Astrocyte (in vitro differentiated cells and primary cell): ENCODE results near the gene CYP4X1. TPM values are rescaled to one million over a fixed set of nuclear protein-coding genes. Genes with fewer than 3 reads are reported as not detected.
"Not testable (repeated sequence)": the region's sequence is repeated elsewhere in the genome, so short reads cannot be mapped to it uniquely, and the experiment has no call there.

Experiments used
- DNase-seq: peaks from one replicate; pipeline ENCODE4 v3.0.0-alpha.2; 2010; ENCODE audit warnings: low read depth
- FAIRE-seq: peaks from 2 replicates; lab custom pipeline; 2011; peaks lifted over from hg19 to GRCh38; lab: Jason Lieb, UNC
- H2AFZ ChIP-seq: 2 replicates; pipeline ENCODE4 v1.6.0; 2012; ENCODE audit warnings: low read depth, low read length, inconsistent platforms
- H3K27ac ChIP-seq: 2 replicates; pipeline ENCODE4 v1.5.1; 2011; ENCODE audit warnings: low read depth, low read length, inconsistent platforms
- H3K27me3 ChIP-seq: 2 replicates; pipeline ENCODE4 v1.6.0; 2011; ENCODE audit warnings: low read length, inconsistent platforms; ENCODE audit not compliant: insufficient read depth
- H3K36me3 ChIP-seq: 2 replicates; pipeline ENCODE4 v1.5.1; 2011; ENCODE audit warnings: low read length, inconsistent platforms; ENCODE audit not compliant: insufficient read depth
- H3K4me1 ChIP-seq: 2 replicates; pipeline ENCODE4 v1.5.1; 2011; ENCODE audit warnings: low read length, inconsistent platforms; ENCODE audit not compliant: insufficient read depth
- H3K4me2 ChIP-seq: 2 replicates; pipeline ENCODE4 v1.6.0; 2012; ENCODE audit warnings: low read length, inconsistent platforms
- H3K4me3 ChIP-seq: 2 replicates; pipeline ENCODE4 v1.5.1; 2011; ENCODE audit warnings: low read depth, mild to moderate bottlenecking, low read length, inconsistent platforms; ENCODE audit not compliant: insufficient read depth
- H3K79me2 ChIP-seq: 2 replicates; pipeline ENCODE4 v1.6.0; 2012; ENCODE audit warnings: mild to moderate bottlenecking, low read length, inconsistent platforms; ENCODE audit not compliant: insufficient read depth
- H3K9ac ChIP-seq: 2 replicates; pipeline ENCODE4 v1.6.0; 2012; ENCODE audit warnings: mild to moderate bottlenecking, low read length, inconsistent platforms
- H3K9me3 ChIP-seq: 2 replicates; pipeline ENCODE4 v1.5.1; 2012; ENCODE audit warnings: low read depth, mild to moderate bottlenecking, low read length, inconsistent platforms; ENCODE audit not compliant: insufficient read depth
- H4K20me1 ChIP-seq: 2 replicates; pipeline ENCODE4 v1.6.0; 2012; ENCODE audit warnings: low read length, inconsistent platforms; ENCODE audit not compliant: insufficient read depth
- H3K27ac Mint-ChIP-seq: one replicate; pipeline ENCODE4 v1.8.0; 2021; ENCODE audit warnings: mild to moderate bottlenecking, mixed read lengths; ENCODE audit not compliant: unreplicated experiment
- H3K27me3 Mint-ChIP-seq: one replicate; pipeline ENCODE4 v1.8.0; 2021; ENCODE audit warnings: low read depth, mixed read lengths; ENCODE audit not compliant: unreplicated experiment
- H3K36me3 Mint-ChIP-seq: one replicate; pipeline ENCODE4 v1.8.0; 2021; ENCODE audit warnings: low read depth, mixed read lengths; ENCODE audit not compliant: unreplicated experiment
- H3K4me1 Mint-ChIP-seq: one replicate; pipeline ENCODE4 v1.8.0; 2021; ENCODE audit warnings: low read depth, mixed read lengths; ENCODE audit not compliant: unreplicated experiment
- H3K4me3 Mint-ChIP-seq: one replicate; pipeline ENCODE4 v1.8.0; 2021; ENCODE audit warnings: mild to moderate bottlenecking, moderate library complexity, mixed read lengths; ENCODE audit not compliant: unreplicated experiment
- H3K9me3 Mint-ChIP-seq: one replicate; pipeline ENCODE4 v1.8.0; 2021; ENCODE audit warnings: mild to moderate bottlenecking, mixed read lengths; ENCODE audit not compliant: unreplicated experiment
- total RNA-seq: library from RNA; stranded (reverse); gene quantifications from 2 replicates; pipeline ENCODE4 v1.2.1, GENCODE V29; 2021
- TF ChIP-seq, protein P1 (sequence below): IDR thresholded peaks from 2 replicates; pipeline ENCODE4 v1.5.1; 2011; ENCODE audit warnings: low read depth, mild to moderate bottlenecking, inconsistent platforms, low read length, moderate library complexity; ENCODE audit not compliant: insufficient read depth

CYP4X1 gene
- total RNA-seq, 1 donor from 2014 or later: not detected

DNA sequence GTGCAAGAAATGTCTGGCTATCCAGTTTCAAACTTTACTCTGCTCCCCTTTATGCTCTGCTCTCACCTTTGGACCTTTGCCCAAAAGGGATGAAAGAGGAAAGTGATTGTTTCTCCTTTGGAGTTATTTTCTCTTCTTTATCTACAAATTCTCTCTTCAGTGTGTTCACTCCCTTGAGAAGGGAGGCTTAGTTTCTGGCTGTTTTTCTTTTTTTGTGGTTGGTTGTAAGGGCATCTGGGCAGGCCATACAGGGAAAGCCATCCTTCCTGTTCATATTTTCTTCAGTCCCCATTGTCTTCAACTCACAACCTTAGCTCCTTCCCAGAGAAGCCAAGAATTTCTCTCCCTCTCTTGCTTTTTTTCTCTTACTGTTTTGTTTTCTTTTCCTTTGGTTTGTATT lies 46.0 kb downstream of the CYP4X1 start:
- not testable (repeated sequence) for H3K9me3 Mint-ChIP-seq

DNA sequence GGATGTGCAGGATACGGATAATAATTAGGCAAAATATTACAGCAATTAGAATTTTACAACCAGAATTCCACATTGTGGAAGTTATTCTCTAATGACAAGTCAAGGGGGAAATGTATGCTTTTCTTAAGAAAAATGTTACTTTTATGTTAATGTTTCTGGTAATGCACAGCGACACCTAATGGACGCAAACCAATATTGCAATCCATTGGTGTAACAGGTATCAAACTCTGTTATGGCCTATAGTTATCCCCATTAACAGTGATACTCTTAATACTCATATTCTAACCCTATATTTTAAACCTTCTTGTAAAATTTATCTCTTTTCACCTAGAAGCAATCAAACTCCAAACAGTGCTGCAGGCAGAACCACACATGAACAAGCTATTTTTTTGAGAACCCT lies 65.9 kb downstream of the CYP4X1 start:
- H3K27ac ChIP-seq, H4K20me1 ChIP-seq, H3K4me3 ChIP-seq, H3K9ac ChIP-seq, H3K4me2 ChIP-seq, H3K27ac Mint-ChIP-seq, H3K4me1 Mint-ChIP-seq, H3K79me2 ChIP-seq, H2AFZ ChIP-seq, H3K4me1 ChIP-seq, DNase-seq, H3K36me3 Mint-ChIP-seq, H3K9me3 ChIP-seq, H3K27me3 Mint-ChIP-seq, H3K36me3 ChIP-seq, FAIRE-seq, H3K27me3 ChIP-seq, H3K9me3 Mint-ChIP-seq, H3K4me3 Mint-ChIP-seq: not testable (repeated sequence)
- TF ChIP-seq, protein P1, sequence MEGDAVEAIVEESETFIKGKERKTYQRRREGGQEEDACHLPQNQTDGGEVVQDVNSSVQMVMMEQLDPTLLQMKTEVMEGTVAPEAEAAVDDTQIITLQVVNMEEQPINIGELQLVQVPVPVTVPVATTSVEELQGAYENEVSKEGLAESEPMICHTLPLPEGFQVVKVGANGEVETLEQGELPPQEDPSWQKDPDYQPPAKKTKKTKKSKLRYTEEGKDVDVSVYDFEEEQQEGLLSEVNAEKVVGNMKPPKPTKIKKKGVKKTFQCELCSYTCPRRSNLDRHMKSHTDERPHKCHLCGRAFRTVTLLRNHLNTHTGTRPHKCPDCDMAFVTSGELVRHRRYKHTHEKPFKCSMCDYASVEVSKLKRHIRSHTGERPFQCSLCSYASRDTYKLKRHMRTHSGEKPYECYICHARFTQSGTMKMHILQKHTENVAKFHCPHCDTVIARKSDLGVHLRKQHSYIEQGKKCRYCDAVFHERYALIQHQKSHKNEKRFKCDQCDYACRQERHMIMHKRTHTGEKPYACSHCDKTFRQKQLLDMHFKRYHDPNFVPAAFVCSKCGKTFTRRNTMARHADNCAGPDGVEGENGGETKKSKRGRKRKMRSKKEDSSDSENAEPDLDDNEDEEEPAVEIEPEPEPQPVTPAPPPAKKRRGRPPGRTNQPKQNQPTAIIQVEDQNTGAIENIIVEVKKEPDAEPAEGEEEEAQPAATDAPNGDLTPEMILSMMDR: peak; percentile 35

More for the DNA sequence above, 46.0 kb downstream of the CYP4X1 start:
- not testable (repeated sequence) for H2AFZ ChIP-seq, DNase-seq, H3K9ac ChIP-seq, H4K20me1 ChIP-seq, H3K4me1 Mint-ChIP-seq, FAIRE-seq, H3K4me2 ChIP-seq, H3K4me1 ChIP-seq, H3K27ac Mint-ChIP-seq, H3K36me3 Mint-ChIP-seq, H3K27me3 ChIP-seq, H3K4me3 ChIP-seq, H3K36me3 ChIP-seq, H3K4me3 Mint-ChIP-seq, H3K79me2 ChIP-seq, H3K27ac ChIP-seq, H3K9me3 ChIP-seq
- peaks cover 29% of the 10 kb centered on the region for H3K27me3 Mint-ChIP-seq

DNA sequence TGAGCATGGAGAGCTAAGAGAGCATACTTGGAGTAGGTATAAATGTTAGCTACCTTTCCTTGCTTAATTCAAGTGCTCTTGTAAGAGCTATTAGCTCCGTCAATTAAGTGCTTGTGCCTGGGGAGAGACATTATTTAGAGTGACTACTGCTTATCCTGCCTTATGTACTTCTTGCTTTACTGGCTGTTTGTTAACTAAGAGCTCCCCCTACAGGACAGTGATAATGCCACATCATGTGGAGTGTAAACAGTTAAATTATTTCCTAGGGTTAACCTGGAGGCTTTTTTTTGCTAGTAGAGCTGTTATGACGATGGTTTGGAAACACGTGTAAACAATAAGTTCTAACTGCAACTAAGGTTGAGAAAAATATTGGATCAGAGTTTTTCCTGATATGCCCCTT lies 68.0 kb downstream of the CYP4X1 start:
- H2AFZ ChIP-seq: not testable (repeated sequence)

More for the DNA sequence above, 68.0 kb downstream of the CYP4X1 start:
- H3K4me3 ChIP-seq, H3K27me3 ChIP-seq, H3K4me2 ChIP-seq, H3K9ac ChIP-seq, H3K79me2 ChIP-seq, H3K9me3 ChIP-seq, H3K9me3 Mint-ChIP-seq, H3K27ac Mint-ChIP-seq, H3K4me1 ChIP-seq, H3K27ac ChIP-seq, DNase-seq, H3K4me3 Mint-ChIP-seq, H3K4me1 Mint-ChIP-seq, H3K36me3 ChIP-seq, H3K36me3 Mint-ChIP-seq, H4K20me1 ChIP-seq, FAIRE-seq, H3K27me3 Mint-ChIP-seq: not testable (repeated sequence)

Other genes with a start within 250 kb of the CYP4X1 start
- not detected in 2 replicates for gene CYP4B1, start 224.6 kb upstream of the CYP4X1 start, total RNA-seq
- gene CYP4A11, start 82.2 kb upstream of the CYP4X1 start, total RNA-seq: not detected in 2 replicates
- not detected in 2 replicates for gene CYP4Z1, start 43.6 kb downstream of the CYP4X1 start, total RNA-seq
- not detected in 2 replicates for gene CYP4A22, start 113.8 kb downstream of the CYP4X1 start, total RNA-seq
- 0.34 TPM in 1 of 2 replicates, not detected in the other for gene PDZK1IP1, start 166.4 kb downstream of the CYP4X1 start, total RNA-seq
- 0.14 and 0.17 TPM in 2 replicates for gene TAL1, start 208.6 kb downstream of the CYP4X1 start, total RNA-seq